Fibroblast of villous mesenchyme (primary cell): ENCODE data around the gene SCYGR1. TPM values are rescaled to one million over a fixed set of nuclear protein-coding genes. Genes with fewer than 3 reads are reported as not detected.
A peak's percentile ranks its signal among the peaks of the same experiment; 100 is the strongest.
"Not testable (repeated sequence)": the region's sequence is repeated elsewhere in the genome, so short reads cannot be mapped to it uniquely, and the experiment has no call there.

ENCODE experiments used
- DNase-seq: peaks from one replicate; pipeline ENCODE4 v3.0.0-alpha.2; 2010; ENCODE audit warnings: low read depth
- H3K4me3 ChIP-seq: 2 replicates; pipeline ENCODE4 v1.5.1; 2011; ENCODE audit warnings: low read depth, mild to moderate bottlenecking, low read length
- CTCF ChIP-seq: IDR thresholded peaks from 2 replicates; pipeline ENCODE4 v1.5.1; 2012; ENCODE audit warnings: low read depth, mild to moderate bottlenecking, low read length; ENCODE audit not compliant: insufficient read depth
- total RNA-seq: library from RNA; depleted of rRNA; stranded (reverse); fragments of >200 nt; gene quantifications from 2 replicates; pipeline ENCODE4 v1.2.3, GENCODE V29; 2012

Gene SCYGR1
- total RNA-seq, 1 donor = not detected

- no peak for DNase-seq
- H3K4me3 ChIP-seq = no peak overlapping the region
- no peak for TF ChIP-seq CTCF
Measured at GRCh38 chr2:227394401-227394800, 6.7 kb upstream of the SCYGR1 start.

- H3K4me3 ChIP-seq = no peak overlapping the region
- no peak for TF ChIP-seq CTCF
- DNase-seq = no peak
Measured at GRCh38 chr2:227390468-227391256, 2.9 kb upstream of the SCYGR1 start.

GRCh38 chr2:227389661-227390060 is 1.9 kb upstream of the SCYGR1 start:
- no peak for TF ChIP-seq CTCF
- no peak for DNase-seq
- no peak overlapping the region for H3K4me3 ChIP-seq

GRCh38 chr2:227389231-227389630 is 1.5 kb upstream of the SCYGR1 start:
- no peak for DNase-seq
- H3K4me3 ChIP-seq = no peak overlapping the region
- no peak for TF ChIP-seq CTCF

- TF ChIP-seq CTCF = no peak
- H3K4me3 ChIP-seq = no peak overlapping the region
- DNase-seq = peak; percentile 38
Measured at GRCh38 chr2:227388537-227389011, 825 bp upstream of the SCYGR1 start.

GRCh38 chr2:227386630-227387029 is 1.1 kb downstream of the SCYGR1 start:
- no peak overlapping the region for H3K4me3 ChIP-seq
- no peak for TF ChIP-seq CTCF
- no peak for DNase-seq

- DNase-seq = no peak
- TF ChIP-seq CTCF = no peak
Measured at GRCh38 chr2:227383686-227384085, 4.1 kb downstream of the SCYGR1 start.

GRCh38 chr2:227382241-227382835 is 5.4 kb downstream of the SCYGR1 start:
- DNase-seq, H3K4me3 ChIP-seq: not testable (repeated sequence)

More at GRCh38 chr2:227383686-227384085, 4.1 kb downstream of the SCYGR1 start:
- H3K4me3 ChIP-seq = no peak overlapping the region
